GM19193 (cell line): Measurements from ENCODE around the gene SMIM44.

Source experiments
- POLR2A ChIP-seq: IDR thresholded peaks from 4 replicates; pipeline ENCODE4 v1.6.1; 2011; ENCODE audit not compliant: insufficient read depth, insufficient read length; ENCODE audit errors: extremely low read depth

SMIM44 gene

DNA sequence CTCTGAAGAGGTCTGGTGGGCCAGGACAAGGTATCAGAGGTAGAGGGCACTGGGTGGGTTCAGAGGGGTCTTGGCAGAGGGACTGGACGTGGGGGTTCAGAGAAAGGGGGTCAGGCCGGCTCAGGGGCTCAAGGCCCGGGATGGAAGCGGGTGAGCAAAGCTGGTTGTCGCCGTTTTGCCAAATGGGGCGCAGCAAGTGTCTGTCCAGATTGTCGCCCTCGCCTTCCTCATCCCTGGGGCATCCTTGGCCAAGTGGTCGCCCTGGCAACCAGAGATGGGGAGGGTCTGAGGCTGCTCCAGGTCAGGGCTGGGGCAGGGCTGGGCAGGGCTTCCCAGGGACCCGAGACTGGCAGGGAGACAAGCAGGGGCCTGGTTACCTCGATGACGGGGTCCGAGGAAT is 10.4 kb upstream of the SMIM44 start:
- no peak for TF ChIP-seq POLR2A

GRCh38 chr19:3492919-3493318 is 9.7 kb upstream of the SMIM44 start:
- TF ChIP-seq POLR2A: no peak

GRCh38 chr19:3492131-3492839 is 9.0 kb upstream of the SMIM44 start:
- TF ChIP-seq POLR2A: no peak

- no peak for TF ChIP-seq POLR2A
Measured at GRCh38 chr19:3491396-3492119, 8.3 kb upstream of the SMIM44 start.

- no peak for TF ChIP-seq POLR2A
Measured at GRCh38 chr19:3482507-3483225, 575 bp downstream of the SMIM44 start.

DNA sequence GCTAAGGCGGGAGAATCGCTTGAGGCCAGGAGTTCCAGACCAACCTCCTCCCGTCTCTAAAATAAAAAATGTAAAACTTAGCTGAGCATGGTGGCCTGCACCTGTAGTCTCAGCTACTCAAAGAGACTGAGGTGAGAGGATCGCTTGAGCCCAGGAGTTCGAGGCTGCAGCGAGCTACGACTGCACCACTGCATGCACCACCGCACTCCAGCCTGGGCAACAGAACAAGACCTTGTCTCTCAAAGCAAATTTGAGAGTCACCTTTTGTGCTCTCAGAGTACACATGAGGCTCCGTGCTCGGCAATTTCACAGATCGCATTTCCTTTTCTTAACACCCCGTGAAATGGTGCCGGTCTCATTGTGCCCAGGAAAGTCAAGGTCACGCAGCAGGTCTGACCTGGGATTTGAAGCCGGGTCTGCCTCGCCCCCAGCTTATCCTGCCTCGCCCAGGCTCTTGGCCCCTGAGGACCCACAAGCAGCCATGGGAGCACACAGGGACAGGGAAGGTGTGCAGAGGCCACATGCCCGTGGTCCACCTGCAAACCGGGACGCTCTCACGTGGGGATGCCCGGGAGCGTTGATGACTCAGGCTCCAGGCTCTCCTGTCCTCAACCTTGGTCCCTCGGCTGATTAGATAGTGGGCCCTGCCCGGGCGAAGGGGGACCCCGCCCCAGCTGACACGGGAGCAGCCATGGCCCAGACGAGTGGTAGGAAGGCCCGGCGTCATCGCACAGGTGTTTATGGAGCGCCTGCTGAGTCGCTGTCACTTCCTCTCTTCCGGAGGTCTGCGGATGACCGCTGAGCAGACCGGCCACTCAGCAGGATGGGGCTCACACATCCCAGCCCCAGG is 1.8 kb downstream of the SMIM44 start:
- TF ChIP-seq POLR2A: no peak

- TF ChIP-seq POLR2A: no peak
Measured at GRCh38 chr19:3480383-3481091, 2.7 kb downstream of the SMIM44 start, which contains the start of gene SMIM24. SMIM24 (minus strand) TSS chr19:3480525; CDS start chr19:3480463, 62 bp downstream.

GRCh38 chr19:3479834-3480215 is 3.4 kb downstream of the SMIM44 start:
- TF ChIP-seq POLR2A: no peak

DNA sequence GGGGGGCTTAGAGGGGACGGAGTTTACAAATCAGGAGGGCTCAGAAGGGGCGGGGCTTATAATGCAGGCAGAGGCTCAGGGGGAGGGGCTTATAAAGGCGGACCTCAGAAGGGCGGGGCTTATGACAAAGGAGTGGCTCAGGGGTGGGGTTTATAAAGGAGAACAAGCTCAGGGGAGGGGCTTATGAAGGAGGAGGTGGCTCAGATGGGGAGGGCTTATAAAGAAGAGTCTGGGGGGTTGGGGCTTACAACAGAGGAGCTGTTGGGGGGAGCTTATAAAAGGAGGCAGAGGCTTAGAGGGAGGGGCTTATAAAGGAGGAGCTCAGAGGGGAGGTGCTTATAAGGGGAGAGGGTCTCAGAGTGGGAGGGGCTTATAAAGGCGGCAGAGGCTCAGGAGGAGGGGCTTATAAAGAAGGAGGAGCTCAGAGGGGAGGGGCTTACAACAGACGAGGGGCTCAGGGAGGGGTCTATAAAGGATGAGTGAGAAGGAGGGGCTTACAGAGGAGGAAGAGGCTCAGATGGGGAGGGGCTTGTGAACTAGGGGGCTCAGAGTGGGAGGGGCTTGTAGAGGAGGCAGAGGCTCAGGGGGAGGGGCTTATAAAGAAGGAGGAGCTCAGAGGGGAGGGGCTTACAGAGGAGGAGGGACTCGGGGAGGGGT is 3.9 kb downstream of the SMIM44 start:
- TF ChIP-seq POLR2A: no peak

- TF ChIP-seq POLR2A: no peak
Measured at GRCh38 chr19:3478409-3479176, 4.6 kb downstream of the SMIM44 start.

DNA sequence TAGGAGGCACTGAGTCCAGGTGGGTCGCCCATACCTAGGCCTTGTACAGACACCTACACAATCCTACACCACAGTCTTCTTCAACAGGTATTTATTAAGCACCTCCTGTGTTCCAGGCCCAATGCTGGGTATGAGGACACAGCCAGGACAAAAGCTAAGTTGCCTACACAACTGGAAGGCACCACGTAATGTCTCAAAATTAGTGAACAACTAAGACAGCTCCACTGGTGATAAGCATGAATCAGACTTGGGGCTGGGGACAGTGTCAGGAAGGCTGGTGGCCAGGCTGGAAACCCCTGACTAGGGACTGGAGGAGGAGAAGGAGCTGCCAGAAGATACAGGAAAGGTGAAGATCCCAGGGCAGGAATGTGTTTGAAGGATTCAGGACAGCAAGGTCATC is 5.3 kb downstream of the SMIM44 start:
- no peak for TF ChIP-seq POLR2A

DNA sequence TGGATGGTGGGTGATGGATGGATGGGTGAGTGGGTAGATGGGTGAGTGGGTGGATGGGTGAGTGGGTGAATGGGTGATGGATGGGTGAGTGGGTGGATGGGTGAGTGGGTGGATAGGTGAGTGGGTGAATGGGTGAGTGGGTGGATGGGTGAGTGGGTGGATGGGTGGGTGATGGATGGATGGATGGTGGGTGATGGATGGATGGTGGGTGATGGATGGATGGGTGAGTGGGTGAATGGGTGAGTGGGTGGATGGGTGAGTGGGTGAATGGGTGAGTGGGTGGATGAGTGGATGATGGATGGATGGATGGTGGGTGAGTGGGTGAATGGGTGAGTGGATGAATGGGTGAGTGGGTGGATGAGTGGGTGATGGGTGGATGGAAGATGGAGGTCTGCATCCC is 5.7 kb downstream of the SMIM44 start:
- TF ChIP-seq POLR2A: no peak

DNA sequence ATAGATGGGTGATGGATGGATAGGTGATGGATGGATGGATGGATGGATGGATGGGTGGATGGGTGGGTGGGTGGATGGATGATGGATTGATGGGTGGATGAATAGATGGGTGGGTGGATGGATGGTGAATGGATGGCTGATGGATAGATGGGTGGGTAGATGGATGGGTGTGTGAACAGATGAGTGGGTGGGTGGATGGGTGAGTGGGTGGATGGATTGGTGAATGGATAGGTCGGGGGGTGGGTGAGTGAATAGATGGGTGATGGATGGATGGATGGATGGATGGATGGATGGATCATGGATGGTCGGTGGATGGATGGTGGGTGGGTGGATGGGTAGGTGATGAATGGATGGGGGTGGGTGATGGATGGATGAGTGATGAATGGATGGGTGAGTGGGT is 6.4 kb downstream of the SMIM44 start:
- TF ChIP-seq POLR2A: no peak
